Measurements from ENCODE around the gene HPCAL1.
"Not testable (repeated sequence)": the region's sequence is repeated elsewhere in the genome, so short reads cannot be mapped to it uniquely, and the experiment has no call there.

The HPCAL1 gene

DNA sequence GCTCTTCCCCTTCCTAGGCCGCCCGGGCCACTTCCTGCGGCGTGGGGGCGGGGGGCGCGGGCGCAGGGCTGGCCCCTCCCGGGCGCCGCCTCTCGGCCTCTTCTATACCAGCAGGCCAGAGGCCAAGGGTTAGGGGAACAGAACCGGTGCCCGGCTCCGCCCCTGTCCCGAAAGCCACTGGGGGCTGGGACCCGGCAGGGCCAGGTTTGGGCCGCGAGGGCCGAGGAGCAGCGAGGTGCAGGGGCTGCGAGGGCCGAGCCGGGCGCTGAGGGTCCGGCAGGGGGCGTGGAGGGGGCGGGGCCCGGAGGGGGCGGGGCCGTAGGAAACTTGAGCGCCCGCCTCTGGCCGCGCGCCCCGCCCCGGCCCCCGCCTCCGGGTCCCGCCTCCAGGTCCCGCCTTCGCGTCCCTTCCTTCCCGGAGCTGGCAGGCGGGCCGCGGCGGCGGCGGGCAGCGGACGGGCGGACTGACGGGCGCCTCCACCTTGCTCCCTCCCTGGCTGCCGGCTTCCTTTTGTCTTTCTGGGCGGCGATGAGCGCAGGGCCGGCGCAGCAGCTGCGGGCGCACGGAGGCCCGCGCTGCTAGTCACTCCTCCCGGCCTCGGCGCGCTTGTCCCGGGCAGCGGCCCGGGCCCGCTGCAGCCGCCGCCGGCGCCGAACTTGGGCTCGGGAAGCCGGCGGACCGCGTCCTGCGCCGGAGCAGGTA lies at the start of gene HPCAL1:
HPCAL1 (plus strand) TSS at position 426 of the 702 bp plus-strand sequence. CDS start 116,854 bp downstream, outside the sequence.
- DNase-seq: peak; percentile 83

DNA sequence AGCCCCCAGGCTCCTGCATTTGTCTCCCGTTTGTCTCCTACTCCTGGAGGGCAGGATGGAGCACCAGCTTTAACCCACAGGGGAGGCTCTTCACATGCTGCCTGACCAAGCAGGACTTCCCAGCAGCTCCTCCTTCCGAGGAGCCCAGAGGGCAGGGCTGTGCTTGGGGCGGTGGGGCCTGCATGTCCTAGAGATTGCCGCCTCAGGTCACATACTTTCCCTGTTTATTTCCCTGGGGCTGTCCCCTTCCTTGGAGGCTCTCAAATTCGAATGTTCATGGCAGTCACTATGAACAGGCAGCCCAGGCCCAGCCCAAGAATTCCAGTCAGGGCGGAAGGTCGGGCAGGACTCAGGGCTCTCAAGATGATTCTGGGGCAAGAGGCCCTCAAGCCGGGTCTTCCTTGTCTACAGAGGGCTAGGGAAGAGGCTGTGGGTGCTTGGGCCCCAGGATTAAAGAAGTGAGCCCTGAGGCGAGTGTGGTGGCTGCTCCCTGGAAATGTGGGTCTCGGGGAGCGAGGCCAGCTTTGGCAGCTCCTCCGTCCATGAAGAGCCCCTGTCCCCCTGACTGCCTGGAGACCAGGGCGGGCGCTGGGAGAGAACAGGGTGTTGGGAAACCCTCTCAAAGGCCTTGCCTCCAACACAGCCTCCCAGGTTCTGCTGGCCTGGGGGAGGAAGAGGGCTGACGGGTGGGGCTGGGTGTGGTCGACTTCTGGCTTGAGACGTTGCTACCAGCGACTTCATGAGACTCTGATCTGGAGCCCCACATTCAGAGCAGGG lies 48.9 kb upstream of the HPCAL1 start:
- no peak for DNase-seq

DNA sequence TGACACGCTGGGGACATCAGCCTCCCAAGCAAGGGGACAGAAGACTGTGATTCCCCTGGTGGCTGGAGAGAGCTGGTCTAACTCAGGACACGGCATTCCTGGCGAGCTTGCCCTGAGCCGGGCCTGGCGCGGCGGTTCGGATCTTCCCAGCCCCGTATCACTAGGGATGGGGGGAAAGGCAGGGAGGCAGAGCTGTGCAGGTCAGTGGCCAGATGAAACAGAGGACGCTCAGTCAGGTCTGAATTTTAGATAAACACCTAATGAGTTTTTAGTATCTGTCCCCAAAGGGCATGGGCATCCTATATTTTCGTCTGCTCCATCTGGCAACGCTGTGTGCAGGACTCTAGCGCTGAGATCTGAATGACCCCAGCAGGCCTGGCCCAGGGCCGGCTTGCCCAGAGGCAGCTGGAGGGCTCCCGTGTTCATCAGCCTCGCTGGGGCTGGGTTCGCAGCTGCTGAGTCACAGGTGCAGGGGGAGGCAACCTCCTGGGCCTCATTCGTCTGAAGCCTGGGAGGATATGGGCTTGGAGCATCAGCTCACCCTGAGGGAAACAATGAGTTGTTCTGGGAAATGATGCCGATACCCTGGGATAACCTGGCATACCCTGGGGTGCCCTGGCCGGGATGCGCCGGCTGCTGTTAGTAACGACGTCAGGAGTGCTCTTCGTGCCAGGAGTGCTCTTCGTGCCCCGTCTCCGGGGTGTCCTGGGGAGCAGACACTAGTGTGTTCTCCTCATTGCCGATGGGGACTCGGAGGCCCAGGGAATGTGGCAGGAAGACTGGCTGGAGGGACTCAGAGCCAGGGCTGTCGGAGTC lies 48.1 kb upstream of the HPCAL1 start:
- no peak for DNase-seq

GRCh38 chr2:10255189-10256030 lies 47.3 kb upstream of the HPCAL1 start:
- DNase-seq: no peak

DNA sequence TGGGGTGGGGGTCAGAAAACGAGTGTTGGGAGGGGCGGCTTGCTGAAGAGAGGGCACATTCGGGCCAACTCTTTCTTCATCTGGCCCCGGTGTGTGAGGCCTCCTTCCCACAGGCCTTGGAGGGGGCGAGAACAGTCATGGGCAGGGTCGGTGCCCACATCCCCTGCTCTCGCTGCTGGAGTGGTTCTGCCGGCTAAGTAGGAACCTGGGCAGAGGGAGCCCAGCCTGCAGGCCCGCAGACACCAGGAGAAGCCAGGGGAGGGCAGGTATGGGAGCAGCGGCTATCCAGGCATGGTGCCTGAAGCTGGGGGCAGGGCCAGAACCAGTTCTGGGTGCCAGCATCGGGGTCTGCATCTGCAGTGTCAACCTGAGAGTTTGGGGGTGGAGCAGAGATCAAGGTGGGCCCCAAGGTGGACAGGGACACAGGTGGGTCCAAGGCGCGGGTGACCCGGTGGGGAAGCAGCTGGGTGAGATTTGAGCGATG lies 46.6 kb upstream of the HPCAL1 start:
- no peak for DNase-seq

GRCh38 chr2:10256515-10257031 lies 46.1 kb upstream of the HPCAL1 start:
- no peak for DNase-seq

DNA sequence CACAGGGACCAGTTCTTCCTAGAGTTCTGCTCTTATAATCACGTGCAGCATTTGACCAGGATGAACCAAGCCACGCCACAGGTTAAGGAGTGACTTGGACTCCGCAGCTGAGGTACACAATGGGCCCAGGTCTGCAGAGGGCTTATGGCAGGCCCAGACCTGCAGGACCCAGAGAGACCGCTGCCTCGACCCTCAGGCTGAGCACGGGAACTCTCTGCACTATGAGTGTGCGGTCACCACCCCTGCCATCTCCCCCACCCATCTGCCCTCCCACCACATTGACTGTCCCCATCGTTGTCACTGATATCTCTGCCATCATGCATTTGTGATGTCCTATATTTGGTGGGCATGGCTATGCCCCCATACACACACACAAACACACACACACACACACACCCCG lies 45.7 kb upstream of the HPCAL1 start:
- no peak for DNase-seq

- no peak for DNase-seq
These were observed 45.1 kb upstream of the HPCAL1 start for GRCh38 chr2:10257500-10258147.

DNA sequence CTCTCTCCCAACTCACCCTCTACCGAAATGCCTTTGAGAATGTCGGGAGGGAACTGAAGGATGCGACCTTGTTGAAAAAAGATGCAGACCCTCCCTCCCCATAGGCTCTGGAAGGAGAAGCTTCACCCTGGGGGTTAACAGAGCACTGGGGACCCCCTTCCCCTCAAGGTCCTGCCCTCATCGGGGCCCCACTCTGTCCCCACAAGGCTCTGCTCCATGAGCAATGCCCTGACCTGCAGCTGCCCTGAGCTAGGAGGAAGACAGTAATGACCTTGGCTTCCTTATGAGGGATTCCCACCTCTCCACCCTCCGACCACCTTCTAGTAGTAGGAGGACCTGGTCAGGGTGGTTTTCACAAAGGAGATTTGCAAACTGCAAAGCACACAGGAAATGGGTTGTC lies 44.4 kb upstream of the HPCAL1 start:
- no peak for DNase-seq

- no peak for DNase-seq
These were observed 44.0 kb upstream of the HPCAL1 start for GRCh38 chr2:10258726-10259125.

DNA sequence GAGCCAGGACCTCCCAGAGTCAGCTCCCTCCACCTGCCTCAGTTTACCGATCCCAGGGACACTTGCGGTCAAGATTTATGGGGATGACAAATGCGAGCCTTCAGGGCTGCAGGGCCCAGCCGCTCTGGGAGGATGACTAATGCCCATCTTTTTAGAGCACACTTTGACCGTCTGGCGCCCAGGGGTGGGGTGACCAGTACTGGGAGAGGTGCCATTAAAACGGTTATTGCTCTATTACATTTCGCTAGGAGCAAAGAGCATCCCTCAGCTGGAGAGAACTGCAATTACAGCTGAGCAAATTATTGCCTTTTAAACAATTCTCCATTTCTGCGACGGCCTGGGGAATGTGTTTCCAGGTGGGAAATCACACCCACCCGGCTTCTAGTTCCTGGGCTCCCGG lies 42.6 kb upstream of the HPCAL1 start:
- no peak for DNase-seq

DNA sequence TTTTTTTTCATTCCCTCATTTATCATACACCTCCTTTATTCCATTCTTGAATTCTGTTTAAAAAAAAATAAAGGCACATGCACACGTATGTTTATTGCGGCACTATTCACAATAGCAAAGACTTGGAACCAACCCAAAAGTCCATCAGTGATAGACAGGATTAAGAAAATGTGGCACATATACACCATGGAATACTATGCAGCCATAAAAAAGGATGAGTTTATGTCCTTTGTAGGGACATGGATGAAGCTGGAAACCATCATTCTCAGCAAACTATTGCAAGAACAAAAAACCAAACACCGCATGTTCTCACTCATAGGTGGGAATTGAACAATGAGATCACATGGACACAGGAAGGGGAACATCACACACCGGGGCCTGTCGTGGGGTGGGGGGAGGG lies 39.2 kb upstream of the HPCAL1 start:
- DNase-seq: not testable (repeated sequence)

- no peak for DNase-seq
These were observed 38.0 kb upstream of the HPCAL1 start for GRCh38 chr2:10264506-10265328.

- no peak for DNase-seq
These were observed 37.2 kb upstream of the HPCAL1 start for GRCh38 chr2:10265329-10266132.

DNA sequence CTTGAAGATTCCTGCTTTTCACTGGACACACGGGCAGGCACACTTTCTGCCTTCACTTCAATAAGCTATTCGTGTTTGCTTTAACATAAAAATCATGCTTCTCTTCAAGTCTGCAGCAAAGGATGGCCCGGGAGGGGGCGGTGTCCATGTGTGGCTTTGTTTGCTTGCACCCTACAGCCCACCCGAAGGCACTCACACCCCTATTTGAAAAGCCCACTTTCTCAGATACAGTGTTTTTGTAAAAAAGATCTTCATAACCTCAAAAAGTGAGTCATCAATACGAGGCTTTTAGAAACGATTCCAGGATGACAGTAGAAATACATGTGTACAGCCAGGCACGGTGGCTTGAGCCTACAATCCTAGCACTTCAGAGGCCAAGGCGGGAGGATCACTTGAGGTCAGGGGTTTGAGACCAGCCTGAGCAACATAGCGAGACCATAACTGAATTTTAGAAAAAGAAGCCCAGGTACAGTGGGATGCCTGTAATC lies 36.5 kb upstream of the HPCAL1 start:
- DNase-seq: no peak

- DNase-seq: no peak
These were observed 35.7 kb upstream of the HPCAL1 start for GRCh38 chr2:10267036-10267435.

DNA sequence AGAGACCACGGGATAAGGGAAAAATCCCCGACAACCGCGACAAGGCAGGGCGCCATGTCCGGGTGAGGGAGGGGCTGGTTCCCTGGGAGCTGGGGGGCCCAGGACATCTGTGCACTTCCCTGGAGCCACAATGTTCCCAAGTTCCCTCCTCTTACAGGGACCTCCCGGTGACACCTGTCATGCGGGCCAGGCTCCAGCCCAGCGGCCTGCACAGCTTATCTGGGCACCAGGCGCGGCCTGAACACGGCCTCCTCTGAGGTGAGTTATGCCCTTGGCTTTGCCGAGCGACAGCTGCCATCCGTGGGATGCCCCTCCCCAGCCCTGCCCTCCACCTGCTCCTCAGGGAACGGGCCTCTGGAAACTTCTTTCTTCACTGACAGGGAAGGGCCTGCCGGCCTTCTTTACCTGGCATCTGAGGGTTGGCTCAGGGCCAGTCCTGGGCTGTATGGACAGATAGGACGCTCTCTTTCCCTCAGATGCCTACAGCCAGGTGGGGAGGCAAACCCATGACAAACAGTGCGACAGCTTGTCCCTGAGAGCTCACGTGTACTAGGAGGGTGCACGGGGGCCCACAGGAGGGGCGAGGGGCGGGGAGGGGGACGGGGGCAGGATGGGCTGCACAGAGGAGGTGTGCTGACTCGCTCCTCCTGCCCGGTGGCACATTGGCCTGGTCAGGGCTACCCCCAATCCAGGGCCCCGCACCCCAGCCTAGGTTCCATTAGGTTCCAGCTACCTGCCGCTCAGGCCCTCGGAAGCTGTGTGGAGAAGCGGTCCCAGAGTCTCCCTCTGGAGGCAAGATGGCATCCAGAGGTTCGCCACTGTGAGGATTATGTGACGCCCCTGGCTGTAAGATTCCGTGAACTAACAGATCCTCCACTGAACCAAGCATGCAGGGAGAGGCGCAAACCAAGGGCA lies 34.9 kb upstream of the HPCAL1 start:
- DNase-seq: no peak

DNA sequence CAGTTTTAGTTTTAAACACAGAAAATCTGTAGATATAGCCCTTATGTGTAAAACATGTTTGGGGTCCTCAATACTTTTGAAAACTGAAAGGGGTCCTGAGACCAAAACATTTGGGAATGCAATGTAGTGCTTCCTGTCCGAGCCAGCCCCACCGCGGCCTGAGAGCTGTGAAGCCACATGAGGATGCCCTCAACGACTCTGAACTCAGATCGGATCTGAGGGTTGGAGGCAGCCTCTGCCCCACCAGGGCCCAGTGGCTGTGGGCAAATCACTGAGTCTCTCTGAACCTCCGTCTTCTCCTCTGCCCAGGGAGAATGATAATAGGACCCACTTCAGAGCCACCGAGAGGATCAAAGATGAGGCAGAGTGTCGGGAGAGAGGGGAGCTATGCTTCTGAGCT lies 33.4 kb upstream of the HPCAL1 start:
- no peak for DNase-seq

Data from inflammatory macrophage treated with lipopolysaccharide for 4 hours (primary cell).